Subcutaneous abdominal adipose tissue (tissue), 5 donors: ENCODE results near the gene CYB5RL.

Source experiments
- H3K27ac ChIP-seq: one replicate; pipeline ENCODE4 v1.7.0; 2013; ENCODE audit warnings: low read depth, mild to moderate bottlenecking, inconsistent platforms, low read length, moderate library complexity
- H3K27me3 ChIP-seq, 5 donors: one replicate each; pipeline ENCODE4 v1.7.0; 2013; ENCODE audit warnings: low read length in 5 of 5, inconsistent platforms in 1 of 5; ENCODE audit not compliant: control insufficient read depth in 5 of 5, insufficient read depth in 4 of 5
- H3K36me3 ChIP-seq, 5 donors: one replicate each; pipeline ENCODE4 v1.7.0; 2013; ENCODE audit warnings: low read length in 5 of 5; ENCODE audit not compliant: control insufficient read depth in 5 of 5, insufficient read depth in 5 of 5
- H3K4me1 ChIP-seq, 5 donors: one replicate each; pipeline ENCODE4 v1.7.0; 2013; ENCODE audit warnings: low read length in 5 of 5, mild to moderate bottlenecking in 3 of 5, moderate library complexity in 1 of 5; ENCODE audit not compliant: control insufficient read depth in 5 of 5, insufficient read depth in 5 of 5
- H3K4me3 ChIP-seq, 5 donors: one replicate each; pipeline ENCODE4 v1.7.0; 2013; ENCODE audit warnings: low read length in 5 of 5, low read depth in 1 of 5
- H3K9ac ChIP-seq, 5 donors: one replicate each; pipeline ENCODE4 v1.7.0; 2013; ENCODE audit warnings: low read length in 5 of 5, mild to moderate bottlenecking in 4 of 5, moderate library complexity in 3 of 5
- H3K9me3 ChIP-seq, 5 donors: one replicate each; pipeline ENCODE4 v1.7.0; 2013; ENCODE audit warnings: low read length in 5 of 5; ENCODE audit not compliant: control insufficient read depth in 5 of 5
- donor health status: healthy.
- donor health status: healthy.
- donor health status: healthy.
- donor health status: healthy.
- donor health status: healthy.

The CYB5RL gene

GRCh38 chr1:54191525-54191924, 8.3 kb downstream of the CYB5RL start:
- Histone ChIP-seq H3K27me3 (no peaks in the 10 kb centered on the region), H3K27ac (no peak overlapping the region), H3K4me1 (no peaks in the 10 kb centered on the region), H3K9me3 (no peaks in the 10 kb centered on the region), H3K4me3 (no peak overlapping the region), H3K9ac (no peak overlapping the region), H3K36me3 (peaks cover 14 to 74% (median 53%) of the 10 kb centered on the region in 5 donors)

DNA sequence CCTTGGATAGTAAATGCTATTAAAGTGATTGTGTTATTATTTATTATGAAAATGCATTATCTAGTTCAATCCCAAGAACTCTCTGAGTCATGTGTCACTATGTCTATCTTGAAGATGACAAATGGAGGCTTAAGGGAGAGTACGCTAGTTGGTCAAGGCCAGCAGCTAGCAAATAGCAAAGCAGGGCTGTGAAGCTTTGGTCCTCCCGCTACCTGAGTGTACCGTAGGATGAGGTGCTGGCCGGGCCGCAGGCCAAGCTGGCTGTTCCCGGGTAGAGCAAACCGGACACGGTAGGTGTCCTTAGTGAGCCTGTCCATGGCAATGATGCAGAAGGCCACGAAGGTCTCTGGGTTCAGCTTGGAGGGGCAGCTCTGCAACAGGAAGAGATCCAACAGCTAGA, 9.3 kb downstream of the CYB5RL start:
- no peak overlapping the region for H3K4me3 ChIP-seq
- no peaks in the 10 kb centered on the region for H3K9me3 ChIP-seq
- peaks cover 14 to 75% (median 53%) of the 10 kb centered on the region in 5 donors for H3K36me3 ChIP-seq

DNA sequence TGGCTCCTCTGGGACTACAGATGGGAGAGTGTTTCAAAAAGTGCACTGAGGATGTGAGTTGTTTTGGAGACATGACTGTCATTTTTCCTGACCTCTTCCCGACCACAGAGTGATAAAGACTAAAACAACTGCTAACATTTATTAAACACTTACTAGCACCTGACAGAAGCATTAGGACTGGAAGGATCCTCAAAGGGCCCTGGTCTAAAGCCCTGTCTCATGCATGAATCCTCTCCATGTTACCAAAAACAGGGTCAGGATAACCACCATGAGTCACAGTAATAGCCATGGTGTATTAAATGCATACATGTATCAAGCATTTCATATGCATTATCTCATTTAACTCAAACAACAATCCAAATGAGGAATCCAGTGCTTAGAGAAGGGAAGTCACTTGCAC, 11.5 kb downstream of the CYB5RL start:
- Histone ChIP-seq H3K36me3 (peaks cover 7 to 65% (median 44%) of the 10 kb centered on the region in 5 donors), H3K27ac (no peak overlapping the region), H3K27me3 (no peaks in the 10 kb centered on the region), H3K4me3 (no peak overlapping the region), H3K9ac (no peak overlapping the region), H3K9me3 (no peaks in the 10 kb centered on the region), H3K4me1 (no peaks in the 10 kb centered on the region)

More for the DNA sequence above, 9.3 kb downstream of the CYB5RL start:
- no peaks in the 10 kb centered on the region for H3K4me1 ChIP-seq
- H3K27me3 ChIP-seq = no peaks in the 10 kb centered on the region
- H3K27ac ChIP-seq = no peak overlapping the region
- H3K9ac ChIP-seq = no peak overlapping the region

- no peaks in the 10 kb centered on the region for H3K27me3 ChIP-seq
- H3K9me3 ChIP-seq = no peaks in the 10 kb centered on the region
Measured at GRCh38 chr1:54186056-54186455, 13.8 kb downstream of the CYB5RL start.

DNA sequence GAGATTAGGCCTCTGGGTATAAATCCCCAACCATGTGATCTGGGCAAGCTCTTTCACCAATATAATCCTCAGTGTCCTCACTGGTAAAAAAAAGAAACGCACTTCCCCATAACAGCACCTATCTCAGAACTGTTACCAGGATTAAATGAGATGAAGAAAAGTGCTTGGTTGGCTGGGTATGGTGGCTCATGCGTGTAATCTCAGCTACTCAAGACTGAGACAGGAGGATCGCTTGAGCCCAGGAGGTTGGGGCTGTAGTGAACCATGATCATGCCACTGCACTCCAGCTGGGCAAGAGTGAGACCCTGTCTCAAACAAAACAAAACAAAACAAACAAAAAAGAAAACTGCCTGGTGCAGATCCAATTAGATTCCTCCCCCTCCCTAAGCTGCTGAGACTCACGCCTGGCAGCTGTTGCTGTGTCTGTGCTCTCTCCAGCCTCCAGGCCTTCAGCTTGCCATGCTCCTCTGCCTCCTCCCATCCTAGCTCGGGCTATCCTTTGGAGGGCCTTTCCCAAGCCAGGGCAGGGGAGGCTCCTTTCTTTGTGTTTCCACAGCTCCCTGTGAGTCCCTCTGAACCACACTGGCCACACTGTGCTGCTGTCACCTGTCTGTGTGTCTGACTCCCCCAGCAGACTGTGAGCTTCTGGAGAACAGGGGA, 19.0 kb downstream of the CYB5RL start:
- Histone ChIP-seq H3K9me3 (no peaks in the 10 kb centered on the region), H3K4me3 (no peak overlapping the region), H3K4me1 (no peaks in the 10 kb centered on the region), H3K27ac (no peak overlapping the region), H3K9ac (no peak overlapping the region), H3K27me3 (no peaks in the 10 kb centered on the region), H3K36me3 (peaks cover 0 to 45% (median 26%) of the 10 kb centered on the region in 5 donors)

More at GRCh38 chr1:54186056-54186455, 13.8 kb downstream of the CYB5RL start:
- Histone ChIP-seq H3K4me1 (no peaks in the 10 kb centered on the region), H3K4me3 (no peak overlapping the region), H3K27ac (no peak overlapping the region), H3K36me3 (peaks cover 4 to 50% (median 39%) of the 10 kb centered on the region in 5 donors), H3K9ac (no peak overlapping the region)

- Histone ChIP-seq H3K9me3 (no peaks in the 10 kb centered on the region), H3K4me3 (no peak overlapping the region), H3K4me1 (peaks cover 0 to 3% (median 2%) of the 10 kb centered on the region in 5 donors), H3K36me3 (peaks cover 0 to 54% (median 31%) of the 10 kb centered on the region in 5 donors), H3K27ac (no peak overlapping the region), H3K27me3 (no peaks in the 10 kb centered on the region), H3K9ac (no peak overlapping the region)
Measured at GRCh38 chr1:54178296-54179070, 21.3 kb downstream of the CYB5RL start.

GRCh38 chr1:54177726-54178125, 22.1 kb downstream of the CYB5RL start:
- Histone ChIP-seq H3K9ac (no peak overlapping the region), H3K27ac (no peak overlapping the region), H3K9me3 (no peaks in the 10 kb centered on the region), H3K27me3 (no peaks in the 10 kb centered on the region), H3K36me3 (peaks cover 0 to 53% (median 29%) of the 10 kb centered on the region in 5 donors), H3K4me3 (no peak overlapping the region), H3K4me1 (peaks cover 0 to 10% (median 9%) of the 10 kb centered on the region in 5 donors)

DNA sequence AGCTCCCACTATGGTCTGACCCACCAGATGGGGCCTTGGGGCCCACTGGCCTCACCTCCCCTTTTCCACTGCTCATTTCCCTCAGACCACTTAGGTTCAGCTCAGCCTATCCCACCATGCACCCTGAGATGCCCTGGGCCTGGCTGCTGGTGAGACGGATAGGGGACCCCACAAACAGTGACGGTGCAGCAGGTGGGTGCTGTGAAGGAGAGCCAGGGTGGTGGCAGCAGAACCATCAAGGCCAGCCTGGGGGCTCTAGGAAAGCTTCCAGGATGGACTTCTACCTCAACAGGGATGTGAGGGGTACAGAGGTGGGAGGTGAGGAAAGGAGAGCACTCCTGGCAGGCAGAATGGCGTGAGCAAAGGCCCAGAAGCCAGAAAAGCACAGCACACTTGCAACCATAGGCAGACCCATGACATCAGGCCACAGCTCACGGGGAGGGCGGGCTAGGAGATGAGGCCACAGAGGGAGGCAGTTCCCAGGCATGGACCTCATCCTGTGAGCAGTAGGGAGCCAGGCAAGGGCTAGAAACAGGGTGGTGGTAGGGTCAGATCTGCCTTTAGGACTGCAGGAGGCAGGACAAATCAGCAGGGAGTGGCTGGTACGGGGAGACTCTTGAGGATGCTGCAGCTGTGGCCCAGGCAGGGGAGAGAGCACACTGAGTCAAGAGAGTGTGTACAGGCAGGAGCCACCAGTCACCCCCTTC, 23.1 kb downstream of the CYB5RL start:
- Histone ChIP-seq H3K9me3 (no peaks in the 10 kb centered on the region), H3K9ac (no peak overlapping the region), H3K36me3 (peaks cover 0 to 53% (median 27%) of the 10 kb centered on the region in 5 donors), H3K27me3 (no peaks in the 10 kb centered on the region), H3K27ac (no peak overlapping the region), H3K4me3 (no peak overlapping the region), H3K4me1 (peaks cover 0 to 12% (median 11%) of the 10 kb centered on the region in 5 donors)

GRCh38 chr1:54174106-54174505, 25.7 kb downstream of the CYB5RL start:
- peaks cover 0 to 40% (median 13%) of the 10 kb centered on the region in 5 donors for H3K36me3 ChIP-seq
- H3K9ac ChIP-seq = no peak overlapping the region
- H3K4me3 ChIP-seq = no peak overlapping the region
- H3K9me3 ChIP-seq = no peaks in the 10 kb centered on the region
- peaks cover 0 to 12% (median 11%) of the 10 kb centered on the region in 5 donors for H3K4me1 ChIP-seq
- H3K27ac ChIP-seq = no peak overlapping the region
- no peaks in the 10 kb centered on the region for H3K27me3 ChIP-seq

GRCh38 chr1:54173681-54174080, 26.1 kb downstream of the CYB5RL start:
- Histone ChIP-seq H3K36me3 (peaks cover 0 to 36% (median 9%) of the 10 kb centered on the region in 5 donors), H3K9ac (no peak overlapping the region), H3K27ac (peak overlapping the region; percentile 13), H3K27me3 (no peaks in the 10 kb centered on the region), H3K4me3 (no peak overlapping the region), H3K4me1 (peaks cover 0 to 12% (median 11%) of the 10 kb centered on the region in 5 donors), H3K9me3 (no peaks in the 10 kb centered on the region)
